HG03432 (cell line): Measurements from ENCODE around the gene SLC39A5.

Experiments
- ATAC-seq: cut with Tn5 transposase; IDR thresholded peaks from one replicate; pipeline ENCODE4 v1.9.1; 2021; ENCODE audit warnings: mild to moderate bottlenecking, moderate library complexity; ENCODE audit not compliant: unreplicated experiment

SLC39A5 gene

DNA sequence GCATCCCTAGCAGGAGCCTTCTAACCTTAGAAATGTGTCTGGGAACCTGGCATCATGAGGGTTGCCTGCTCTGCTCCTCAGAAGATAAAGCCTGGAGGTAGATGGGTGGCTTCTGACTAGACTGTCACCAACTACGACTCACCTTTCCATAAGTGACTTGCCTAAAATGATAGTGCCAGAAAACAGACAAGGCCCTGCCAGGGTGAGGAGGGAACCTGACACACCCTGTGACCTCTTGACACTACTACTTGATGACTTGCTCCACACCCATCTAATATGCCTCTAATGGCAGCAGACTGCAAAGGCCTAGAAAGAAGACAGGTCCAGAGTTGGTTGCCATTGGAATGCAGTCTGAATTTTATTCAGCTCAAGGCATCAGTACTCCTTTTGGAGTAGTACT lies 17.5 kb upstream of the SLC39A5 start:
- ATAC-seq = no peak

DNA sequence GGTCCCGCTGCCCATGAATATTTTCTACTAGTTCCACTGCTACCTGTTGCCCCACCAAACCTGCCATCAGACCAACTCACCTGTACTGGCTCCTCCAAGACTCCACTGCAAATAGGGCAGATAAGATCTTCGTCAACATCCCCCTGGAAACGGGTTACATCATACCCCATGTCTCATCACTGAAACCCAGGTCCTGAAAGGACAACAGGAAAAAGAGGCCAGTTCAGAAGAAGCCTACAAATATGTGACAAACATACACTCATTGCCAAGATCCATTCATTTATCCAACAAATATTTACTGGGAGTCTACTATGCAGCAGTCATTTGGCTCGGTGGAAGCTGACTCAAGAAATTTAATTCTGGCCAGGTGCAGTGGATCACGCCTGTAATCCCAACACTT lies 16.0 kb upstream of the SLC39A5 start:
- no peak for ATAC-seq

DNA sequence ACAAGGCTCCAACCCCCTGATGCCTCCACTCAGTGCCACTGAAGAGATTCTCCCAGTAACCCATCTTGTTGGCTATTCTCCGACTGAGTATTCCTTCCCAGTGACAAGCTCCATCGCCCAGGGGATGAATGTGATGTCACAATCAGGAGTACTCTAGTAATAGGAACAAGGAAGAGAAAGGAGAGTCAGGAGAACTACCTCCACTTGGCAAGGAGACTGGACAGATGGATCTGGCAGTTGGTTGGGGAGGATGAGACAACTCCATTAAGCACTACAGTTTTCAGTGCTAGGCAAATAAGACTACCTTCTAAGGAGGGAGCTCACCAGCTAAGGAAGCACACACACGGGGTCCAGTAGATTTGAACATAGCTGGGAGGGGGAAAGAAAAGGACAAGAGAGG lies 13.4 kb upstream of the SLC39A5 start:
- no peak for ATAC-seq

DNA sequence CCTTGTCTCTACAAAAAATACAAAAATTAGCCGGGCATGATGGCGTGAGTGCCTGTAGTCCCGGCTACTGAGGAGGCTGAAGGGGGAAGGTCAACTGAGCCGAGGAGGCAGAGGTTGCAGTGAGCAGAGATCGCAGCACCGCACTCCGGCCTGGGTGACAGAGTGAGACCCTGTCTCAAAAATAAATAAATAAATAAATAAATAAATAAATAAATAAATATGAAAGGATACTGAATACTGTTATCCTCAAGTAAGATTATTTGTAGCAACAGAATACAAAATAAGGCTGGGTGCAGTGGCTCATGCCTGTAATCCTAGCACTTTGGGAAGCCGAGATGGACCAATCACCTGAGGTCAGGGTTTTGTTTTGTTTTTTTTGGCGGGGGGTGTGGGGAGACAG lies 10.0 kb upstream of the SLC39A5 start:
- ATAC-seq = no peak

DNA sequence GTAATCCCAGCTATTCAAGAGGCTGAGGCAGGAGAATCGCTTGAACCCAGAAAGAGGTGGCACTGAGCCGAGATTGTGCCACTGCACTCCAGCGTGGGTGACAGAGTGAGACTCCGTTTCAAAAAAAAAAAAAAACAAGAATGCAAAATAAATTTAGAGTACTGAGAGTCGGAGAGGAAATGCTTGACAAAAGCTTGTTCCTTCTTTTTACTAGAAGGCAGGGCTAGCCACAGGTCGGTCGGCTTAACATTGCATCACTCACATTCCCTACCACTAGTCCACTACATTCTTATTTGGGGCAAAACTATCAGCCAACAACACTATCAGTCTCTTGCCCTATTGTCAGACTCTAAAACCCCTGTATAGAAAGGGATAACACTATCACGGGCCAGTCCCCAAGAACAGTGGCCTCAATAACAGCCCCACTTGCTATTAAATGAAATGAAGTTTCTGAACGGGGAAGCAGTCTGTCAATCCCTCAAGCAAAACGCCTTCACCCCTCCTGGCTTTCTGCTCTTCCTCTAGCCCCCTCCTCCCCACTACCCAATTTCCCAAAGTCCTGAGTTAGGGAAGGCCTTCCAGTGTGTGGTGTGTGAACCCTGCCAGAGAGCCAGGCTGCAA lies 9.1 kb upstream of the SLC39A5 start:
- ATAC-seq = no peak

DNA sequence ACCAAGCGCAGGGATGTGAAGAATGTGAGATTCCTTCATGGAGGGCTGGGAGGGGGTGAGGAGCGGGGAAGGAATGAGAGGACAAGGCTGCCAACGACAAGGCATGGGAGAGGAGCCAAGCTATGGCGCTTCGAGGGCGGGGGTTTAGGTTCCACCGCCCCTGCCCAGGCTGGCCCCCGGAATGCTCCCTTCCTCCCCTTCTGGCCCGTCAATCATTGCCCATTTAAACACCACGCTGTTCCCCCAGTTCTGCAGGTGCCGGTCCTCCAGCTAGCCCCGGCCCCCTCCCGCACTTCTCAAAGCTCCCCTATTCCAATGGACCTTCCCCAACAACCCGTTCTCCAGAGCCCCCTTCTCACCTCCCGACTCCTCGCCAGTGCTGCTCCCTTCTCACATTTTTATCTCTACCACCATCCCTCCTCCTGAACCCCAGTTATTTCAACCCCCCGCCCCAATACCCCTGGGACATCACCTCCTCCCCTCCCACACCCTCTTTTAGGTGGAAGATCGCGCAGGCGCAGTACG lies 8.6 kb upstream of the SLC39A5 start:
- peak; percentile 27 for ATAC-seq

DNA sequence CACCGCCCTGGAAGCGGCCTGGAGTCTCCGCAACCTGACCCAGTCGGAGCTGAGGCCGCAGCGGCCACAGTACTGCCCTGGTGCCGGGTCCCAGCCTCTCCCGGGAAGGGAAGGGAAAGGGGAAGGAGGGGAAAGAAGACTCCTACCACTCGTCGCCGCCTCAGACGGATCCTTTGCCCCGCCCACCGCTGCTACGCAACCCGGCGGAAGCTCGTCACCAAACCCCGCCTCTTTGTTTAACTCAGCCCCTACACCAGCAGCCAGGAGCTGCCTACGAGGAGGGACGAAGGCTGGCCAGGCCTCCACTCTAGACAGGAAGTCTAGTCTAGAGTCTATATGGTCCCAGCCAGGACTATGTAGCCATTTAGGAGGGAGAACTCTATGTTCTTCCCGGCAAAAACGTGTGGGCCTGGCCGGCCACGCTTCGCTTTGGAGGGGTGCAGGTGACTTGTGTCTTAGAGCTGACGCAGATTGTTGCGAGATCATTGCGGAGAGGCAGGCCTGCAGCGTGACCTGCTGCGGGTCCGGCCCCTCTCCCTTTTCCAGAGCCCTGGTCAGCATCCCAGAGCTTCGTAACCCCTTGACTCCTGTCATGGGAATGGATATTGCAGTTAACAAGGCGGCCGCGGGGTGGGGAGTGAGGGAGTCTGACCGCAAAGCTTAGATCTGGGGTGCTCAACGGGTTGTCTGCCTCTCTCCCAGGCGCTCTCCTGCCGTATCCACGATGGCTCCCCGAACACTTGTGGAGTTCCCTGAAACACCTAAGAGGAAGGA lies 7.9 kb upstream of the SLC39A5 start, which contains the start of gene RNF41:
RNF41 (minus strand) TSS at position 166 of the 774 bp plus-strand sequence. CDS start 7,875 bp downstream, outside the sequence.
- ATAC-seq = peak; percentile 77

DNA sequence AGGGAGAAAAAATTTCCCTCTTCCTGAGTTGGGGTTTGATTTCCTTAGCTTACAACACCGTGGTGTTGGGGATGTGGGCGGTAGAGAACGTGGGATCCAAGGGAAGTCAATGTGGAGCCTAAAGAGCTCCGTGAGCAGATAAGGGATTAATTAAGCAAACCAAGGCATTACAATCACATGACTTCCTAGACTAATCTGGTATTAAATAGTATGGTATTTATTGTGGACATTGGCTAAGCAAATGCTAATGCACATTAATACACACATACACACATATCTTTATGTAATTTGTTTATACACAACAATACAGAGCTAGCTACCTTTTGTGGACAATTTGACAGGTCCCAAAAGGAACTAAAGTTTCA lies 7.3 kb upstream of the SLC39A5 start:
- ATAC-seq = no peak

DNA sequence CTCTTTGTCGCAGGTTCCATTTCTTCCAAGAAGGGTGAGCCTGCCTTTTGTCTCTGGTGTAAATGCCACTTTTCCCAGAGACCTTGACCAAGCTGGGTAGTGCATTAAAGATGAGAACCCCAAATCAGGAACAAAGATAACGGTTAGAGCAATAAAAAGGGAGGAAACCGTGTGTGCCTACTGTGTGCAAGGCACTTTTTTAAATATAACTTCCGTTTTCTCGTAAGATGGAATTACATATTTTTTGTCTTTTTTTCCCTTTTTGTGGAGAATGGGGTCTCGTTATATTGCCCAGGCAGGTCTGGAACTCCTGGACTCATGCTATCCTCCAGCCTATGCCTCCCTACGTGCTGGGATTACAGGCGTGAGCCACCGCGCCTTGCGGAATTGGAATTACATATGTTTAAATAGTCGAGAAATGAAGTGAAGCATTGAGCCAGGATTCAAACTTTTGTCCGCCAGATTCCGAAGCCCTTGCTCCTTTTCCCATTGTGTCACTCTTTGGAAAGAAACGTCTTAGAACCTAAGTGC lies 6.2 kb upstream of the SLC39A5 start:
- no peak for ATAC-seq

DNA sequence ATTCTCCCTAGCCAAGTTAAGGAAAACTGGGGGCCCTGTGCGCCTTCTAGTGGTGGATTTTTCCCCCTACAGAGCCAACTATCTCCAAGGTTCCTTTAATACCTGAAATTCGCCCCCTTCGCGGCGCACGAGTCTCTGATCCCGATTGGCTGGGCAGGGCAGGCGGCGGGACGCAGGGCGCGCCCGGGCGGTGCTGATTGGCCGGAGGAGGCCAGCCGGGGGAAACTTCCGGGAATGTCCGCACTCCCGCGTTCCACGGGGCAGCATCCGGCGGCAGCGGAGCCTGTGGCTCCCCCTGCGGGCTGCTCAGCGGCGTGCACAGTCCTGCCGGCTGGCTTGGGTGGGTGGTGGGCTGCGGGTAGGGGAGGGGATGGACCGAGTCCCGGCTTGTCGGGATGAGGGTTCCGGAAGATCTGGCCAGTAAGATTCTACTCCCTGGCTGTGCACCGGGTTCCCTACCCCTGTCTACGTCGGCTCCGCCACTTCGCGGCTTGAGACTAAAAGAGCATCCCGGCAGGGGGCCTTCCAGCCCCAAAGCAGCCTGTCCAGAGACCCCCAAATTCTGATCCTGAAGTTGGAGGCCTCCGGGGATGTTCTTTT lies 5.6 kb upstream of the SLC39A5 start, which contains the start of gene NABP2:
NABP2 (plus strand) TSS at position 241 of the 600 bp plus-strand sequence. CDS start 515 bp downstream, outside the sequence.
- ATAC-seq = peak; percentile 80

DNA sequence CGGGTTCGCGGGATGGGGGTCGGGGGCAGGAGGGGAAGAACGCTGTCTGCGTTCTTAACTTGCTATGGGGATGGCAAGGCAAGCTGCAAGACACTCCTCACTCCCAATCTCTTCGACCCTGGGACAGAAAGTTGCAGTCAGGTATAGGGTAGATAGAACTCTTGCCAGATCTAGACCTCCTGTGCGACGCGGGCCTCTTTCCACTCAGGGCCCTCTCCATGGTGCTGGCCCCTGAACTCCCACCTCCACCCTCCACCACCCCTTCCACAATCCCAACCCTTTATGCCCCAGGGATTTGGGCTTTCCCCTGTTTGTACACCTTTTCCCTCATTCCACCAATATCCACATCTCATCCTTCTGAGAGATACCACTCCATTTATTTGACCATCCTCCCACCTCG lies 4.9 kb upstream of the SLC39A5 start:
- no peak for ATAC-seq

DNA sequence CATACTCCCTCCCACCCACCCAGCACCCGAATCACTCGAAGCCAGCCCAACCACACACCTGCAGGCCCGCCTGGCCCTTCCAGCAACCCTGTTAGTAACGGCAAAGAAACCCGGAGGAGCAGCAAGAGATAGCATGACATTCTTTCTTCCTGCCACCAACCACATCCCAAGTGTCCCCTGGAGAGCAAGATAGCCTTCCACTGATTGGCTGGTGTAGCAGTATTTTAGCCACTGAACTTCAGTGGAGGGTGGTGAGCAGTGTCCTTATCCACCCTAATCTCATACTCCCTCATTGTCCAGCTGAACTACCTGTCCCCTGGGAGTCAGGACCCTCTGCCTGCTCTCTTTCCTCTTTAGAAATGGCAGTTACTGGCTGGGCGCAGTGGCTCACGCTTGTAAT lies 769 bp upstream of the SLC39A5 start:
- ATAC-seq = no peak

DNA sequence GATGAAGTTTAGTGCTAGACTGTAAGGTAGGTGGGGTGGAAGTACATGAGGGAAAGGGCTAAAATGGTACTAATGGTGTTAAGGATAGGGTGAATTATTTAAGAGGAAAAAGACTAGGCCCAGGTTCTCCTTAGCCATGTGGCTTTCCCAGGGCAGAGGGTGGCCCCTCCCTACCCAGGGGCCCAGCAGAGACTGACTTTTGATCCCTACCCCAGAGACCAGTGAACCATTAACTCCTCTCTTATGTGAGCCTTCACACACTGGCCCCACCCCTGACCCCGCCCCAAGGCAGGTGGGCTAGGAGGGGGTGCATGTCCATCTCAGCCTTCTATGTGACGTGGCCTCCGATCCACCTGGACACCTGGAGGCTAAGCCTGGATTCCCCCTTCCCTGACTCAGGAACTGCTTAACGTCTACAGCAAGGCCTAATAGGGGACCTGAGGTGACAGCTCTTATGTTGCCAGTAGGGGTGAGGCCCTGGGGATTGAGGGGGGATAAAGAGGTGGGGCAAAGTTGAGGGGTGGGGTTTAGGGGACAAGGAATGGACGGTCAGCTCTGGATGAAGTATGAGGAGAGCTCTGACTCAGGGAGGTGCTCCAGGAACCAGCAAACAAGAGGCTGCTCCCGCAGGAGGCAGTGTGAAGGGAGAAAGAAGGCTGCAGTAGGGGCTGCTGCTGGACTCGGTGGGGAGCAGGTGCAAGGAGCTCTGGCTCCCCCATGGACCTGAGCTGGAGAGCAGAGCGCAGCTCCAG lies 757 bp downstream of the SLC39A5 start:
- no peak for ATAC-seq

DNA sequence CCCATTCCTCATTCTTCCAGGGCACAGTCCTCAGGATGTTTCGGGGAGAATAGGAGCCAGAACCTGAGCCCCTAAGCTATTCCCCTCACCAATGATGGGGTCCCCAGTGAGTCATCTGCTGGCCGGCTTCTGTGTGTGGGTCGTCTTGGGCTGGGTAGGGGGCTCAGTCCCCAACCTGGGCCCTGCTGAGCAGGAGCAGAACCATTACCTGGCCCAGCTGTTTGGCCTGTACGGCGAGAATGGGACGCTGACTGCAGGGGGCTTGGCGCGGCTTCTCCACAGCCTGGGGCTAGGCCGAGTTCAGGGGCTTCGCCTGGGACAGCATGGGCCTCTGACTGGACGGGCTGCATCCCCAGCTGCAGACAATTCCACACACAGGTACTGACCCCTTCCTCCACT lies 1.3 kb downstream of the SLC39A5 start:
- no peak for ATAC-seq

DNA sequence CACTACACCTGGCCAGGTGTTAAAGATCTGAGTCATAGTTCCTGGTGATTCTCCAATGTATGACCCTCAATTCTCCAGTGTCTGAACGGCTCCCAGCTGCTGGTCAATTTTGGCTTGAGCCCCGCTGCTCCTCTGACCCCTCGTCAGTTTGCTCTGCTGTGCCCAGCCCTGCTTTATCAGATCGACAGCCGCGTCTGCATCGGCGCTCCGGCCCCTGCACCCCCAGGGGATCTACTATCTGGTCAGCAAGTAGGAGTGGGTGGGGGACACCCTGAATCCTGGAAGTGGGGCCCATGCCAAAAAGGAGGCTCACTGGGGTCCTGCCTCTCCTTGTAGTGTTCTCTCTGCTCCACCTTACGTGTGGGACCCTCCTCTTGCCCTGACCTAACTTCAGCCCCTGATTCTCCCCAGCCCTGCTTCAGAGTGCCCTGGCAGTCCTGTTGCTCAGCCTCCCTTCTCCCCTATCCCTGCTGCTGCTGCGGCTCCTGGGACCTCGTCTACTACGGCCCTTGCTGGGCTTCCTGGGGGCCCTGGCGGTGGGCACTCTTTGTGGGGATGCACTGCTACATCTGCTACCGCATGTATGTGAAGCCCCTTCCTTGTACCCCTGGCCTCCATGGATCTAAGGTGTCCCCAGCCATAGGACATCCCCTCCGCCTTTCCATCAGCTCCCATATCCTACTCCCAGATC lies 5.0 kb downstream of the SLC39A5 start:
- ATAC-seq = no peak

DNA sequence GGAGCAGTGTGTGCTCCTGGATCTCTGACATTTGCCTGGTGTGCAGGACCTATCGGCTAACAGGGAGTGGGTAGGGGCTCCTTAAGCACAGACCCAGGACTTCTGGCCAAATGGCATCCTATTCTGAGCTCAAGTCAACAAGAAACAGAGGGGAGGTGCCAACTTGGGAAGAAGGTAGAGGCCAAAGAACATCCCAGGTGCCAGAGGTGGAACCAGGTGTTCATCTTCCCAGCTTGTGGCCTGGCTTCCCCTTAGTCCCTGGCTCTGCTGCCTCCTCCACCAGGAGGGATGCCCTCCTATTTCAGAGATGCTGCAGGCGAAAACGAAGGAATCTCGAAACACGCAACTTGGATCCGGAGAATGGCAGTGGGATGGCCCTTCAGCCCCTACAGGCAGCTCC lies 6.2 kb downstream of the SLC39A5 start:
- ATAC-seq = no peak

DNA sequence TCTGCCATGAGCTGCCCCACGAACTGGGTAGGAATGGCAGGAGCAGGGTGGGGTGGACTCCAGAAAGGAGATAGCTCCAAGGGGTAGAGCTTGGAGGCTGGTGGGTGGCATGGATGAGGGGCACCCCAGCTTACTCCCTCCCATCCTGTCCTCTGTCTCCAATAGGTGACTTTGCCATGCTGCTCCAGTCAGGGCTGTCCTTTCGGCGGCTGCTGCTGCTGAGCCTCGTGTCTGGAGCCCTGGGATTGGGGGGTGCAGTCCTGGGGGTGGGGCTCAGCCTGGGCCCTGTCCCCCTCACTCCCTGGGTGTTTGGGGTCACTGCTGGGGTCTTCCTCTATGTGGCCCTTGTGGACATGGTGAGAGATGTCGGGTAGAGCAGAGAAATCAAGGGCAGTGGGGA lies 7.1 kb downstream of the SLC39A5 start:
- ATAC-seq = no peak

DNA sequence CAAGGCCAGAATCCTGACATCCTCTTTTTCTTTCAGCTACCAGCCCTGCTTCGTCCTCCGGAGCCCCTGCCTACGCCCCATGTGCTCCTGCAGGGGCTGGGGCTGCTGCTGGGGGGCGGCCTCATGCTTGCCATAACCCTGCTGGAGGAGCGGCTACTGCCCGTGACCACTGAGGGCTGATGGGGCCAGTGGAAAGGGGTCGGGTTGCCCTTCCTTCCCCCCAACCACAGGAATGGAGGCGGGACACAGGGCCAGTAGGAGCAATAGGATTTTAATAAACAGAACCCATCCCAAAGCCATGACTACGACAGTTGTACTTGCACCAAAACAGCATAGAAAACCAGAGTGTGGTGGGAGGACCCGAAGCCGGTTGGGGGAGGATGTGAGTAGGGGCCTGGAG lies 7.7 kb downstream of the SLC39A5 start:
- ATAC-seq = no peak

DNA sequence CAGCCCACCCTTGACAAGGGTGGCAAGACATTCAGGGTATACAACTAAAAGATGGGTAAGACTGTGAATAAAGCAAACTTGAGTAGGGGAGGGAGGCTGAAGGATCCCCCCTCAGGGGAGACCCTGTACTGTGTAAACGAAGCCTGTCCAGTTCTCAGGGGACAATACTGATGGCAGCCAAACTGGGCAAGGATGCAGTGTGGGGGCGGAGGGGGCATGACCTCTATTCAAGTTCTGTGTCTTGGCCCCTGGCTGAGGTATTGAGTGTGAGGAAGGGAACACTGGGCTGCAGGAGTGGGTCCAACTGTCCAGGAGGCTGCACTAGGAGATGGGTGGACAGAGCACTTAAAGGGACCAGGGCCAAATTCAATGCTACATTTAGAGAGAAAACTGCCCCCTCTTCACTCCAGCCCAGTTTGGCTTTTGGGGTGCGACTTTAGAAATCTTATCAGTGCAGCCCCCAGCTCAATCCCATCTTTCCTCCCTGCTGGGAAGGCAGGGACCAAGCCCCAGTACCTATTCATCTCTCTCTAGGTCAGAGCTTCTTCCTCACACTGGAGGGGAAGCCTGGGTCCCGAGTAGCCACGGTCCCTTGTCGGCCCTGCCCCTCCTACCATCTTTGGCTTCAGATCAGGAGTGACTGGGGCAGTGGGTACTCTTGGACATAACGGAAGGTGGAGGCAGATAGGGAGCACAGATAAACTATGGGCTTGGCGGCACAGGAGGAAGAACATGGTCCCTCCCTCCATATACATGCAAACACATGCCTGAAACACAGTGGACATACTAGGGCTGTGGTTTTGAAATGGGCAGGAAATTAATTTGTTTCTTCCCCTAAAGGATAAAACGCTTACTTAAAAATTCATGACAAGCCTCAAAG lies 11.8 kb downstream of the SLC39A5 start:
- ATAC-seq = no peak
